Adrenal gland (tissue), 12 donors: Measurements from ENCODE around the gene HOXA1. TPM values are rescaled to one million over a fixed set of nuclear protein-coding genes. Genes with fewer than 3 reads are reported as not detected.
A peak's percentile ranks its signal among the peaks of the same experiment; 100 is the strongest.

Source experiments
- DNase-seq, 7 donors: peaks; one replicate each; pipeline ENCODE4 v3.0.0-alpha.2; 2019 to 2020
- H3K27ac ChIP-seq, 5 donors: fragments of 200-600 bp; sonication (generic) in 4 of 5; 1 replicate in 3 of 5; 2 replicates in 2 of 5; pipeline versions ENCODE4 v1.5.1 to v1.8.0; 2016 to 2020; ENCODE audit warnings: mild to moderate bottlenecking in 1 of 5
- H3K27me3 ChIP-seq: fragments of 200-600 bp; 2 replicates; pipeline ENCODE4 v1.8.0; 2021
- H3K36me3 ChIP-seq, 2 donors: fragments of 200-600 bp; replicated peaks in 1 of 2; 1 replicate in 1 of 2; 2 replicates in 1 of 2; pipeline versions ENCODE4 v1.5.1 to v1.8.0; 2018 to 2022
- H3K4me1 ChIP-seq, 2 donors: fragments of 200-600 bp; replicated peaks in 1 of 2; 1 replicate in 1 of 2; 2 replicates in 1 of 2; pipeline versions ENCODE4 v1.5.1 to v1.8.0; 2018 to 2021
- H3K4me3 ChIP-seq, 4 donors: fragments of 200-600 bp; sonication (generic) in 3 of 4; one replicate each; pipeline ENCODE4 v1.5.1; 2016 to 2018
- H3K9me3 ChIP-seq, 3 donors: fragments of 200-600 bp; sonication (generic) in 1 of 3; replicated peaks in 1 of 3; 1 replicate in 2 of 3; 2 replicates in 1 of 3; pipeline versions ENCODE4 v1.5.1 to v1.8.0; 2016 to 2021
- CTCF ChIP-seq, 6 experiments: fragments of 450-650 bp in 4 of 6; fragments of 200-600 bp in 2 of 6; sonication (generic) in 1 of 6; IDR thresholded peaks; 1 replicate in 5 of 6; 2 replicates in 1 of 6; pipeline versions ENCODE4 v1.5.1 to v1.8.0; 2016 to 2021; ENCODE audit warnings: antibody characterized with exemption in 6 of 6, mild to moderate bottlenecking in 2 of 6, moderate library complexity in 1 of 6
- POLR2A ChIP-seq, 2 donors: fragments of 450-650 bp; IDR thresholded peaks; one replicate each; pipeline ENCODE4 v1.6.1; 2017; ENCODE audit warnings: antibody characterized with exemption in 2 of 2, mild to moderate bottlenecking in 2 of 2, moderate library complexity in 1 of 2
- WGBS, 4 donors: extraction: QIAGEN DNeasy Blood & Tissue Kit in 2 of 4; methylation state at CpG; one replicate each; pipeline versions ENCODE4 v1.1.5 to v1.1.7; 2013 to 2017; 5-methylcytosine and 5-hydroxymethylcytosine counted together
- intact Hi-C, 2 donors: fragments of 100-400 bp; cut with DNase I; formaldehyde crosslinking; loops; one replicate each; pipeline versions ENCODE4 v1.14.1 to v1.15.0; 2022 to 2023
- polyA plus RNA-seq, 3 donors: library from polyadenylated mRNA; stranded (reverse); fragments of 200-250 nt in 2 of 3; fragments of 350-450 nt in 1 of 3; fragmentation: Illumina TruSeq in 1 of 3; extraction: RNeasy Lipid Tissue Mini Kit (QIAGEN cat#74804) in 1 of 3; gene quantifications; one replicate each; pipeline ENCODE4 v1.2.3, GENCODE V29; 2013 to 2014
- total RNA-seq, 9 donors: library from RNA; depleted of rRNA in 4 of 9; stranded (reverse); fragments of >200 nt in 4 of 9; fragments of 120-200 nt in 1 of 9; fragmentation: NEBNext Ultra II Directional in 1 of 9; extraction: Animal tissue kit (Norgen Biotek cat#: 25700) in 1 of 9; gene quantifications; one replicate each; pipeline versions ENCODE4 v1.1.0 to v1.2.4, GENCODE V29; 2013 to 2023
- donor health status: healthy with polysubstance abuse.
- donor health status: Bipolar disorder and iron deficiency.
- donor health status: DM: yes; HTN: yes; CAD: no.
- donor health status: DM: no; HTN: no; CAD: no.
- donor health status: DM: no; HTN: no; CAD: no.
- donor health status: DM: yes; HTN: yes; CAD: no.

HOXA1 gene
- total and polyA plus RNA-seq, 12 donors: 0.18 to 4.4 (median 0.90) TPM; not detected in 1

- WGBS, 4 donors: 3 to 9% (median 7%) methylated on average over 11 to 39 of the region's 39 CpGs
- H3K4me1 ChIP-seq: peaks cover 14 to 40% of the 10 kb centered on the region in 2 donors
- no peaks in the 10 kb centered on the region for H3K9me3 ChIP-seq
- H3K36me3 ChIP-seq: no peaks in the 10 kb centered on the region
- H3K4me3 ChIP-seq: peak overlapping the region in 2 of 4 donors; percentile 18 to 64
- no peaks in the 10 kb centered on the region for H3K27me3 ChIP-seq
- TF ChIP-seq POLR2A (IDR thresholded peaks at IDR 0.05): no peak
- TF ChIP-seq CTCF (IDR thresholded peaks at IDR 0.05): no peak
- peak overlapping the region in 3 of 5 donors; percentile 29 to 90 (median 87) for H3K27ac ChIP-seq
- intact Hi-C loops: loop anchor here in 1 of 2 donors (10.0 kb wide), 1 partner anchor 237 kb away; the partner anchor contains the start of gene SKAP2
- no peak for DNase-seq
These were observed 6.3 kb upstream of the HOXA1 start for GRCh38 chr7:27101957-27102580.

GRCh38 chr7:27101171-27101956 is 5.6 kb upstream of the HOXA1 start:
- TF ChIP-seq CTCF (IDR thresholded peaks at IDR 0.05) (no peak), POLR2A (IDR thresholded peaks at IDR 0.05) (no peak)
- Histone ChIP-seq H3K27ac (peak overlapping the region in 4 of 5 donors; percentile 29 to 90 (median 62)), H3K9me3 (no peaks in the 10 kb centered on the region), H3K27me3 (no peaks in the 10 kb centered on the region), H3K4me1 (peaks cover 17 to 41% of the 10 kb centered on the region in 2 donors), H3K36me3 (no peaks in the 10 kb centered on the region), H3K4me3 (peak overlapping the region in 2 of 4 donors; percentile 18 to 64)
- intact Hi-C loops: loop anchor here in 1 of 2 donors (10.0 kb wide), 1 partner anchor 237 kb away; the partner anchor contains the start of gene SKAP2
- 30 to 57% (median 38%) methylated on average over 25 of the region's 25 CpGs for WGBS, 4 donors
- peak in 1 of 7 donors; percentile 56 for DNase-seq

GRCh38 chr7:27100694-27101170 is 4.9 kb upstream of the HOXA1 start:
- H3K27me3 ChIP-seq: no peaks in the 10 kb centered on the region
- no peaks in the 10 kb centered on the region for H3K9me3 ChIP-seq
- intact Hi-C loops: loop anchor here in 1 of 2 donors (10.0 kb wide), 1 partner anchor 236 kb away; the partner anchor contains the start of gene SKAP2
- H3K27ac ChIP-seq: peak overlapping the region in 4 of 5 donors; percentile 10 to 90 (median 62)
- peaks cover 17 to 41% of the 10 kb centered on the region in 2 donors for H3K4me1 ChIP-seq
- DNase-seq: no peak
- no peaks in the 10 kb centered on the region for H3K36me3 ChIP-seq
- 66 to 82% (median 70%) methylated on average over 8 of the region's 8 CpGs for WGBS, 4 donors
- TF ChIP-seq POLR2A (IDR thresholded peaks at IDR 0.05): no peak
- TF ChIP-seq CTCF (IDR thresholded peaks at IDR 0.05): no peak
- H3K4me3 ChIP-seq: peak overlapping the region in 2 of 4 donors; percentile 18 to 64
